GM19397 (cell line): Measurements from ENCODE around the gene ARFIP2.

Experiments used
- ATAC-seq: cut with Tn5 transposase; IDR thresholded peaks from one replicate; pipeline ENCODE4 v1.9.1; 2021; ENCODE audit warnings: mild to moderate bottlenecking, moderate library complexity; ENCODE audit not compliant: unreplicated experiment

The ARFIP2 gene

GRCh38 chr11:6443269-6444003 is 37.7 kb downstream of the ARFIP2 start:
- peak; percentile 57 for ATAC-seq

- no peak for ATAC-seq
Observed at GRCh38 chr11:6442441-6442840, 38.7 kb downstream of the ARFIP2 start.

GRCh38 chr11:6440906-6441358 is 40.2 kb downstream of the ARFIP2 start, which contains the start of gene HPX:
Gene HPX, minus strand, starts transcription at chr11:6440987. Its CDS starts 24 bp downstream, at chr11:6440963.
- no peak for ATAC-seq

GRCh38 chr11:6438979-6439571 is 42.1 kb downstream of the ARFIP2 start:
- ATAC-seq: no peak

GRCh38 chr11:6437993-6438392 is 43.1 kb downstream of the ARFIP2 start:
- ATAC-seq: no peak

GRCh38 chr11:6437423-6437822 is 43.7 kb downstream of the ARFIP2 start:
- ATAC-seq: no peak

GRCh38 chr11:6433998-6434660 is 47.0 kb downstream of the ARFIP2 start:
- no peak for ATAC-seq

GRCh38 chr11:6431861-6432260 is 49.3 kb downstream of the ARFIP2 start:
- no peak for ATAC-seq

GRCh38 chr11:6427516-6427915 is 53.6 kb downstream of the ARFIP2 start:
- ATAC-seq: no peak
